Thyroid gland (tissue), 4 donors: Measurements from ENCODE around the gene ATAD3B.

ENCODE experiments used
- CTCF ChIP-seq, 6 experiments: fragments of 200-600 bp in 3 of 6; fragments of 450-650 bp in 3 of 6; sonication (generic) in 3 of 6; IDR thresholded peaks; one replicate each; pipeline ENCODE4 v1.5.1; 2016 to 2019; ENCODE audit warnings: antibody characterized with exemption in 6 of 6, mild to moderate bottlenecking in 2 of 6, inconsistent platforms in 1 of 6, moderate library complexity in 1 of 6
- POLR2A ChIP-seq, 2 donors: fragments of 450-650 bp; IDR thresholded peaks; one replicate each; pipeline ENCODE4 v1.6.1; 2017; ENCODE audit warnings: antibody characterized with exemption in 2 of 2, mild to moderate bottlenecking in 2 of 2, moderate library complexity in 1 of 2

- no peak for TF ChIP-seq CTCF (IDR thresholded peaks at IDR 0.05)
- no peak for TF ChIP-seq POLR2A (IDR thresholded peaks at IDR 0.05)
Measured at GRCh38 chr1:1425753-1426495, 45.6 kb upstream of the ATAD3B start.
